ENCODE results near the gene PATL1. TPM values are rescaled to one million over a fixed set of nuclear protein-coding genes. Genes with fewer than 3 reads are reported as not detected.
"Not testable (repeated sequence)": the region's sequence is repeated elsewhere in the genome, so short reads cannot be mapped to it uniquely, and the experiment has no call there.

The PATL1 gene
- total RNA-seq, 1 donor from 2014 or later: 8.9 TPM

DNA sequence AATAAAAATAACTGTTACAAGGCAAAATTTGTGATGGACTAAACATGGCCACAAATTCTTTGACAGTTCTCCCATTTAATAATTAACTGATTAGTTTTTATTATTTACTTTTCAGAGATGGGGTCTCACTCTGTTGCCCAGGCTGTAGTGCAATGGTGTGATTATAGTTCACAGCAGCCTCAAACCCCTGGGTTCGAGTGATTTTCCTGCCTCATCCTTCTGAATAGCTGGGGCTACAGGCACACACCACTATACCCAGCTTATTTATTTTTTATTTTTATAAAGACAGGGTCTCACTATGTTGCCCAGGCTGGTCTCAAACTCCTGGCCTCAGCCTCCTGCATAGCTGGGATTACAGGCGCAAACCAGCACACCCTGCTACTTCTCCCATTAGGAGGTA, 4.5 kb upstream of the PATL1 start:
- no peak for DNase-seq (ENCODE audit: low read depth in 2 of 2)

DNA sequence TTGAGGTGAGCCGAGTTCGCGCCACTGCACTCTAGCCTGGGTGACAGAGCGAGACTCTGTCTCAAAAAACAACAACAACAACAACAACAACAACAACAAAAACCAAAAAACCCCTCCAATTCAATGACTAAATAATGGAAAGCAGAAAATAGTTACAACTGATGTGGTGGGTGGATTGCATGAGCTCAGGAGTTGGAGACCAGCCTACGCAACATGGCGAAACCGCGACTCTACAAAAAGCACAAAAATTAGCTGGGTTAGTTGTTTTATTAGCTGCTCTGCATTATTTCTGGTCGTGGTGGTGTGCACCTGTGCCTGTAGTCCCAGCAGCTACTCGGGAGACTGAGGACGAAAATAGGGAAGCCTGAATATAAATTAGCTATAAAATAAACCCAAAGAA, 2.6 kb upstream of the PATL1 start:
- DNase-seq (ENCODE audit: low read depth in 2 of 2): no peak

DNA sequence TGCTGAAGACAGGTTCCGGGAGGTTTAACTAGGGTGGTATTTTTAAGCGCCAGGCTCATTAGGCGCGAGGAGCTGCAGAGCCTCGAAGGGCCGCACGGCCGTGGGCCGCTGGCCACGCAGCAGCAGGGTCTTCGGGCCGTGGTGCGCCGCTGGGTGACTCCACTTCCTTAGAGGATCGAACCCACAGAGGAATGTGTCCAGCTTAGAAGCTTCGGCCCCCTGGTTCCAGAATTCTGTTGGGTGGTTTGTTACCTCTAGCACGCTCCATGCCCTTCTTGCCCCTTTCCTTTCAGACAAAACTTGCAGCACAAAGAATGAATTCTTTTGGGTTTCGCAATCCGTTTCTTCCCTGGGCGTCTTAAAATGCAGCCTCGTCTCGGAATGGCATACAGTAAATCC, 773 bp upstream of the PATL1 start:
- DNase-seq (ENCODE audit: low read depth in 2 of 2): no peak

DNA sequence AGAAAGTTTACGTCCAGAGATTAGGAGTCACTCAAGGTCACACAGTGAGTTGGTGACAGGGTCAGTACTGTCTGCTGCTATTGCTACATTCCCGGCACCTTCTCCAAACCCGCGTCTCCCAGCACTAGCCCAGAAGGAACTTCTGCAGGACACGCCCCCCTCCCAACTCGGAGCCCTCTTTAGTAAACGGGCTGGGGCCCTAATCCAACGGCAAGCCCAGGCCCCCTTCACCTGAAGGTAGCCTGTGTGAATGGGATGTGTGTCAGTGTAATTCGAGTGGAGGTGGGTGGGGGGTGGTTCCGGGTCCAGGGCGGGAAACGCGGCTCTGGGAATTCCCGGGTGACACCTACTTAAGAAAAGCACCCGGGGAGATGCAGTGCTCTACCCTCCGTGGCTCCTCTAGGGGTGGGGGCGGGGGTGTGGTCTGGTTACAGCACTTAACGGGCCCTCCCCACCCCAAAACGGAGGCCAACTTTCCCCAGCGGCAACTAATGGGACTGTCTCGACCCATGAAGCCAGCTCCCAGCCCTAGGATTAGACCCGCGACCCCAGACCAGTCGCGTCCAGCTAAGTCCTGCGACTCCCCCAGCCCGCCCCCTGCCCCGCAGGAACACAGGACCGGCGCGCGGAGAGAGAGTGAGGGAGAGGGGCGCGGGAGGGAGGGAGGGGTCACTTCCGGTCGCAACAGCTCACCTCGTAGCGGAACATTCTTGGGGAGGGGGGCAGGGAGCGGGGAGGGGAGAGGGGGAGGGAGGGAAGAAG, 468 bp downstream of the PATL1 start:
- peak in 1 of 2 donors; percentile 49 for DNase-seq (ENCODE audit: low read depth in 2 of 2)

DNA sequence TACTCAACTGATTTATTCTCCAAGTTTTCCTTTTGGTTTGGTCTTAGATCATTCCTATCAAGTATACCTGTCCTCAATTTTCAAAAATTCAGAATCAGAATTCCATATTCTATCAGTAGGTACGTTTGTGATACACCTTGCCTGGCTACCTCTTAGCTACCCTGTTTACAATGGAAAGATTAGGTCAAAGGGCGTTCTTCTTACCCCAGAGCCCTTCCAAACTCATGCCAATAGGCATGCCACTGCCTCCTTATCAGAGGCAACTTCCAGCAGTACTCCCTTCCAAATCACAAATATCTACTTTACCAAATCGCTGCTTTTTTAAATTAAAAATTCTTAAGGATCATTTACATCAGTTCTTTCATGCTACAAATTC, 1.0 kb downstream of the PATL1 start:
- peak in 1 of 2 donors; percentile 14 for DNase-seq (ENCODE audit: low read depth in 2 of 2)

DNA sequence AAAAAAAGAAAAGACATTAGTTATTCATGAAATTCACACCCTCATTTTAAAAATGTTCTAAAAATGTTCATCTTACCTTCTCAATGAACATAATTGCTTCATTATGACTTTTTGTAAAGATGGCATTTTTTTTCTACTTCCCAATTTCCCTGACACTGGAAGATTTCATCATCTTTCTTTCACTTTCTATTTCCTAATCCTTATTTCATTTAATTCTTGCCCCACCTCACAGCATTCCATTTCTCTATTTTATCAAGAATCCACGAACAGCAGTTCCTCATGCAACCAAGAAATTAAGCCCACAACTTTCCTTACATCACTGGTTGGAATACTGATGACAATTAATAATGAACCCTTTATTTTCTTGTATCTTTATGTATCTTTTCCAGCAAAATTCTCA, 1.9 kb downstream of the PATL1 start:
- peak in 1 of 2 donors; percentile 5 for DNase-seq (ENCODE audit: low read depth in 2 of 2)

DNA sequence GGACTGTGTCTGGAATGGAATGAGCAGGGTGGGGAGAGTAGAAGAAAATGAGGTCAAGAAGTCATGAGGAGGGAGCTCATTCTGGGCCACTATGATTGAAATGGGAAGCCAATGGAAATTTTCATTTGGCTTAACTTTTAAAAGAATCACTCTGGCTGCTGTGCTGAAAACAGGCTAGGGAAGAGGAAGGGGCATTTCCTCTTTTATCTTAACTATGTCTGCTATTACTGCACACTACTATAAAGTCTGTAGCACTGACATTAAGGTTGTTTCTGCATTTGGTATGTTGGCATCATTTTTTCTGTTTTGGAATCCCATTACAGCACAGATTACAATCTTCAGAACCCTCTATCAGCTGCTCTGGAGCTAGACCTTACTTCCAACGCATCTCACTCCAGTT, 8.2 kb downstream of the PATL1 start:
- DNase-seq (ENCODE audit: low read depth in 2 of 2): peak in 1 of 2 donors; percentile 3

DNA sequence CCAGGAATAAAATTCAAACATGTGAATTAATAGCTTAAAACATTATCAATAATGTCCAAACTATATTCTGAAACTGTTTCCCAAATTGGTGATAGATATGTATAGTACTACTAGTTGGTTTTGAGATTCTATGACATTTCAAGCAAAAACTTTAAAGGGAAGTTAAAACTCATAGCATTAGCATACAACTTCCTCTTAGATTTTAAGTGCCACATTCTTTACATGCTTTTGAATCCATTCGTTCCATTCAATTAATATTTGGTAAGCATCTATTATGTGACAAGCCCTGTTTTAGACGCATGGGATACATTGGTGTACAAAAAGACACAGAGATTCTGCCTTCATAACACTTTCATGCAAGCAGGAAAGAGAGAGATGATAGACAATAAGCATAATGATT, 8.9 kb downstream of the PATL1 start:
- peak in 1 of 2 donors; percentile 16 for DNase-seq (ENCODE audit: low read depth in 2 of 2)

DNA sequence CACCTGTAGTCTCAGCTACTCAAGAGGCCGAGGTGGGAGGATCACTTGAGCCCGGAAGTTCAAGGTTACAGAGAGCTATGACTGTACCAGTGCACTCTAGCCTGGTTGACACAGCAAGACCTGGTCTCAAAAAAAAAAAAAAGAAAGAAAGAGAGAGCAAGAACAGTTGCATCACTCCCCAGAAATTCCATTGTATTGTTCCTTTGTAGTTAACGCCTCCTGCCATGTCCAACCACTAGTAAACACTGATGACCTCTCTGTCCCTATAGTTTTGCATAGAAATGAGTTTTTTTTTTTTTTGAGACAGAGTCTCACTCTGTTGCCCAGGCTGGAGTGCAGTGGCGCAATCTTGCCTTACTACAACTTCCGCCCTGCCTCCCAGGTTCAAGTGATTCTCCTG, 10.8 kb downstream of the PATL1 start:
- peak in 1 of 2 donors; percentile 6 for DNase-seq (ENCODE audit: low read depth in 2 of 2)

DNA sequence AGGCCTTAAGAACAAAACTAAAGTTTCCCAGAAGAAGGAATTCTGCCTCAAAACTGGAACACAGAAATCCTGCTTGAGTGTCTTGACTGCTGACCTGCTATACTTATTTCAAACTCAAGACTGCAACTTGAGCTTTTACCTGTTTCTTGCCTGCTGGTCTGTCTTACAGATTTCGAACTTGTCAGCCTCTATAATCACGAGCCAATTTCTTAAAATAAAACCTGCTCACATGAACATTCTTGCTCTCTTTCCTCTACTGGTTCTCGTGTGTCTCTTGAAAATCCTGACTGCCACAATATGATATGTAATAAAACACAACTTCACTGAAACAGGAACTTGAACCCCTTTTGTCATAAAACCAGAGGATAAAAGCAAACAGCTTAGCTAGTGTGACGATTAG, 13.9 kb downstream of the PATL1 start:
- DNase-seq (ENCODE audit: low read depth in 2 of 2): no peak

DNA sequence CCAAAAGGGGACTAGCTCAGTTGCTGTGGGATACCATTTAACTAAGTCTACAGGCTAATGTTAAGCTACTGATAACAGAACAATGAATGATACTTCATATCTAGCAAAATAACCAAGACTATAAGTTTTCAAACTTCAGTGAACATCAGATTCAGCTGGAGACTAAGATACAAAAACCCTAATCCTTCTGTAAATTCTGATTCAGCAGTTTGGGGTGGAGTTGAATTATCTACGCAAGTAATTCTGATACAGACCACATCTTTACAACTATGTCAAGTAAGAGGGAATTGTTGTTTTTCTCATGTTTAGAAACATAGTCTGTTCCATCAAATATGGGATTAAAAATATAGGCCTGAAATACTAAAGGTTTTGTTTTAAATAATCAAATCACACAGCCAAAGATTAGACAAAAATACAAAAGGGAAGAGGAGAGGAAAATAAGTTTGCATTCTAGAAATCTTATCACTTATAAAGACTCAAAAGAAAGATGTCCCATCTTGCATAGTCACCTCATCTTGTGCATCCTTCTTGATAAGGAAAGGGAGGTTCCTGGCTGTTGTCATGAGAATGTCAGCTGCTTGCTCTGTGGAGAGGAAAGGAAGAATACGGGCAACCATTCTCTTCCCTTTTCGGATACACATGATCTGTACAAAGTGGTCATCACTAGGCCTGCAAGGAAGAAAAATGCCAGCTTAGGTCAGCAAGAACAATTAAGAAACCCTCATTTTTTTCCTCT, 21.4 kb downstream of the PATL1 start:
- DNase-seq (ENCODE audit: low read depth in 2 of 2): no peak

DNA sequence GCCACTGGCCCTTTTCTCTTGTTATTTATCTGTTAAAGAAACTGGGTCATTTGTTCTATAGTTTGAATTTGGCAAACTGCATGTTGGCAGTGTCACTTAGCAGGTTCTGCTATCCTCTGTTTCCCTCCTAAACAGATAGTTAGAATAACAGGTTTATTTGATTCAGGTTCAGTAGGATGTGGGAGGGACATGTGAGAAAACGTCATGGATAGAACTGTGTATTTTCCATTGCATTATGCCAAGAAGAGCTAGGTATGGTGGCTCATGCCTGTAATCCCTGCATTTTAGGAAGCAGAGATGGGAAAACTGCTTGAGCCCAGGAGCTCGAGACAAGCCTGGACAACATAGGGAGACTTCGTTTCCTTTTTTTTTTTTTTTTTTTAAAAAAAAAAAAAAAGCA, 24.3 kb downstream of the PATL1 start:
- peak in 1 of 2 donors; percentile 69 for DNase-seq (ENCODE audit: low read depth in 2 of 2)

DNA sequence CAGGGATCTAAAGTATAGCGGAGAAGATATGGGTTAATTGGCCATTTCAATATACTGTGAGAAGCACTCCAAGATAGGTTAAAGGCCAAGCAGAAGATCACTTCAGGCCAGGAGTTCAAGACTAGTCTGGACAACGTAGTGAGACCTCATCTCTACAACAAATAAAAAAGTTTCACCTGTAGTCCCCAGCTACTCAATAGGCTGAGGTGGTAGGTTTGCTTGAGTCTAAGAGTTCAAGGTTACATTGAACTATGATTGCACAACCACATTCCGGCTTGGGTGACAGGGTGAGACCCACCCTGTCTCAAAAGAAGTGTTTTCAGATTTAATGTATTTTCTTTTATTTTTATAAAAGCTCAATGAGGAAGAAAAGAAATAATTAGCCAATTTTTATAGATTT, 25.4 kb downstream of the PATL1 start:
- DNase-seq (ENCODE audit: low read depth in 2 of 2): no peak

DNA sequence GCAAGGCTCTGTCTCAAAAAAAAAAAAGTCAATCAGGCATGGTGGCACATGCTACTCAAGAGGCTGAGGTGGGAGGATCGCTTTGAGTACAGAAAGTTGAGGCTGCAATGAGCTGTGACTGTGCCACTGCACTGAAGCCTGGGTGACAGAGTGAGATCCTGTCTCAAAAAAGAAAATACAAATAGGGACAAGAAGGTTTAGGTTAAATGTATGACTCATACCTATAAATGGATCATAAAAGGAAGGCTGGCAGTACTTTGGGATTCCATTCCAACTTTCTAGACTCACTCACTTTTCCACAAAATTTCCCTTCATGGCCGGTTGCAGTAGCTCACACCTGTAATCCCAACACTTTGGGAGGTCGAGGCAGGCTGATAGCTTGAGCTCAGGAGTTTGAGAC, 27.7 kb downstream of the PATL1 start:
- DNase-seq (ENCODE audit: low read depth in 2 of 2): no peak

DNA sequence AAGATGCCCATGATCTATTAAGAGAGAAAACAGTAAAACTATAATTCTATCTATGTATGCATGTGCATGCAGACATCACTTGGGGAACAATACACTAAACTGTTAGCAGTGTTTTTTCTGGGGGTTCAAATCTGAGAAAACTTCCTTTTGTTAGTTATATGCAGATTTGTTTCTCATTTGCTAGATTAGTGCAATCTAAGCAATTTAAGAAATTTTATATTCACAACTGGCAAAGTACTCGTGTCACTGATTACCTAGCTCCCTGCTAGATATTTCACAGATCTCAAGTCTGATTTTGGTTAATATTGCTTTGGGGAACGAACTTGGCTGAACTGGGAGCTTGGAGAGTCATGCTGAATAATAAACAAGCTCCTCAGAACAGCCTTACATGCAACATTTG, 38.3 kb downstream of the PATL1 start:
- DNase-seq (ENCODE audit: low read depth in 2 of 2): no peak

DNA sequence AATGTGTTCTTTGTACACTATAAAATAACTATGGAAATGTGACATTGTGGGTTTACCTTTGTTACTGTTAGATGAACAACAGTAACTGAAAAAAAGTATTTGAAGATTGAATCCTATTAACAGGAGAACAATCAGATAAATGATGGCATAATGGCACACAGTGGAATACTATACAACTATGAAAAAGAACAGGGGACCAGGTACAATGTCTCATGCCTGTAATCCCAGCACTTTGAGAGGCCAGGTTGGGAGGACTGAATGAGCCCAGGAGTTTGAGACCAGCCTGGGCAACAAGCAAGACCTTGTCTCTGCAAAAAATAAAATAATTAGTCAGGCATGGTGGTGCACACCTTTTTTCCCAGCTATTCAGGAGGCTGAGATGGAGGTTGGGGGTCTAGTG, 38.8 kb downstream of the PATL1 start:
- no peak for DNase-seq (ENCODE audit: low read depth in 2 of 2)

DNA sequence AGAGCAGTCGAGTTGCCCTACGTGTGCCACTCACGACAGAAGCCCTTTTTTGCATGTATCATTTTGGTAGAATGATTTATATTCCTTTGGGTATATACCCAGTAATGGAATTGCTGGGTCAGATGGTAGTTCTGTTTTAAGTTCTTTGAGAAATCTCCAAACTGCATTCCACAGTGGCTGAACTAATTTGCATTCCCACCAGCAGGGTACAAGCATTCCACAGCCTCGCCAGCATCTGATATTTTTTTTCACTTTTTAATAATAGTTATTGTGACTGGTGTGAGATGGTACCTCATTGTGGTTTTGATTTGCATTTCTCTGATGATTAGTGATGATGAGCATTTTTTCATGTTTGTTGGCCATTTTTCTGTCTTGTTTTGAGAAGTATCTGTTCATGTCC, 41.9 kb downstream of the PATL1 start:
- not testable (repeated sequence) for DNase-seq (ENCODE audit: low read depth in 2 of 2)

DNA sequence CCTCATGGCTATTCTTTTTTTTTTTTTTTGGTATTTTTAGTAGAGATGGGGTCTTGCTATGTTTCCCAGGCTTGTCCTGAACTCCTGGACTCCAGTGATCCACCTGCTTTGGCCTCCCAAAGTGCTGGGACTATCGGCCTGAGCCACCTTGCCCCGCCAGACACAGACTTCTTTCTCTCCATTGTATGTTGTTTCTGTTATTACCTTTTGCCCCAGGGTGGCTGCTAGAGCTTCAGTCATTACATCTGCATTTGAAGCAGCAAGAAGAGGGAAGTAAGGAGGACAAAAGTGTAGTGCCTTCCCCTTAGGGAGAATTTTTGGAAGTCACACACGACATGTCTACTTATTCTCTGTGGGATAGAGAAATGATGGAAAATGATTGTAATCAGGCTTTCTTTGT, 43.1 kb downstream of the PATL1 start:
- DNase-seq (ENCODE audit: low read depth in 2 of 2): no peak

DNA sequence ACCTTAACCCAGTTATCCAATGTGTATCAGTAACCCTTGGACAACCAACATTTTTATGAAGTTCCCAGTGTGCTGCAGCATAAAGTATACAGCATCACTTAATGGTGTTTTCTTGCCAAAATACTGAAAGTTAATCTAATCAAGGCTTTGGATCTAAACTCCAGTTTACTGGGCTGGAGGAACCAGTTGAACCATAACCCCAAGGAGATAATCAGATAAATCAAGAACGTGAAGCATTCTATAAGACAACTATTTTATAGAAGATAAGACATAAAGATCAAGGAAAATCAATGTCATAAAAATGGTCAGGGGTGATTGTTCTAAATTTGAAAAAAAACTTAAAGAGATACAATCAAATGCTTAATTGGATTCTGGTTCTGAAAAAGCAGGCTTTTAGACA, 51.0 kb downstream of the PATL1 start:
- no peak for DNase-seq (ENCODE audit: low read depth in 2 of 2)

DNA sequence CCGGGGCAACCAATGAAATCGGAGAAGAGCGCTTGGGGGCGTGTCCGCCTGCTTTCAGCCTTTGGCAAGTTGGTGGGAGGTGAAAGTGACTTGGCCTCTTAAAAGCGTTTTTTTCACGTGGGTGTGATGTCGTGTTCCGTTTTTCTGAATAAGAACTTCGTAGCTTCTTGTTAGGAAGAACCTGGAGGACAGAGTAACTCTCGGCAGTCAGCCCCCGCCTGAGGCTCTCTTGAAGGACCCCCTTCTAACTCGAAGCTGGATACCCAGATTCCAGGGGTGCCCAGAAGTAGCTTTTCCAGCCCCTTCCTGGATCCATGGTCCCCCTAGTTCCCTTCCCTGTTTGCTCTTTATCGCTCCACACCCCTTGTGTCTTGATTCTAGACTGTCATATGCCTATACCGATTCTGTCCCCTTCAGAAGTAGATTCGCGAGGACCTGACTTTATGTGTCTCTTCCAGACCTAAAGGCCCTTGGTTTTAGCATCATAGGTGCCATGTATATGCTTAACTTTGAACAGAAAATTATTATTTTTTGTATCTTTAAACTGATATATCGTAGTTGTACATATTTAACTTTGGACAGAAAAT, 52.3 kb downstream of the PATL1 start:
- DNase-seq (ENCODE audit: low read depth in 2 of 2): no peak

DNA sequence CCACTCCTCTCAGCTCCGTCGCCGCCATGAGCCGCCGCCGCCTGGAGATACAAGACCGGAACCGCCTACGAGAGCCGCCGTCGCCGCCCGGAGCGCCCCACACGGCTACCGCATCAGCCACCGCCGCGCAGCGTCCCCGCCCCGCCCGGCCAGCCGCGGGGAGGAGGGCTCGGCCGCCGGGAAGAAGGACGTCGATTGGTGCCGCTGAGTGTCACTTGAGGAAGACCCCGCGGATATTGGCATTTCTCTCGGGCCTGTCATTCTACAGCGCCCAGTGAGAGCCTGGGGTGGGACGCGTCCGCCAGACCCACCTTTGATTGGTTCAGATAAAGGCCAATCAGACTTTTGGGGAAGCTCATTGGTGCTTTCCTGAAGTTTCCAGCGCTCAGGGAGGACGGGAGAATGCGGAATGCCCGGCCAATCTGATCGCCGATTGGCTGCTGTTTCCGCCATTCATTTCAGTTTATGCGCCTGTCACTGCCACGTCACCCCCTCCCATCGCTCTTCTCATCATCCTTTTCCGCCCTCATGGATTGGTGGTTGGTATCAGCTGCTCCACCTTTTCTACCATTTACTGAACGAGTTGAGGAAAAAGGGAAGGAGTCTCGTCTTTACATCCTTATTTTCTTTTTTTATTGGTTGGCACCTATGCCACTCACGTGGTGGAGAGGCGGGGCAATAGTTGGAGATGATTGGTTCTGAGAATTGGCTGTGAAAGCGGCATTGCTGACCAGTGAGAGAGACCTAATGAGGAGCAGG, 53.0 kb downstream of the PATL1 start, which contains the start of gene OSBP:
OSBP (minus strand) TSS at position 138 of the 759 bp plus-strand sequence; CDS start at position 28, 110 bp downstream.
- DNase-seq (ENCODE audit: low read depth in 2 of 2): peak; percentile 100

DNA sequence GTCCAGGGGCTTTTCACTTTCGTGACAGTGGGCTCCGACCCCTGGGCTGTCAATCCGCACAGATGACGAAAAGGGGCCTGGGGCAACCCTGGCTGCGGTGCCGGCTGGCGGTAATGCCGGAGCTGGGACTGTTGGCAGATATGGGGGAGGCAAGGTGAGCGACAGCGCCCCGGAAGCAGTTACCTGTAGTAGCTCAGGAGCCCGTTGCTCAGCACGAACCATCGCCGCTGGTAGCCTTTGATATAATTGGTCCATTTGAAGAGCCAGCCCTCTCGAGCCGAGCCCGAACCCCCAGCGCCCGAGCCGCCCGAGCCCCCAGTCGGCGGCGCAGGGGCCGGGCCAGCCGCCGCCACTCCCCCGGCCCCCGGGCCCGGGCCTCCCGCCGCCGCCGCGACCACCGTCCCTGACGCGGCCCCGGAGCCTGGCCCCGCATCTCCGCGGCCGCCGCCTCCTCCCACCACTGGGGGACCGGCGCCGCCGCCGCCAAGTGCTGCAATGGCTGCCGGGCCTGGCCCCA, 53.7 kb downstream of the PATL1 start:
- DNase-seq (ENCODE audit: low read depth in 2 of 2): peak in 1 of 2 donors; percentile 14
